Subcutaneous adipose tissue (tissue), 4 donors: ENCODE data around the gene NELFB. TPM values are rescaled to one million over a fixed set of nuclear protein-coding genes. Genes with fewer than 3 reads are reported as not detected.

Experiments used
- CTCF ChIP-seq: fragments of 450-650 bp; IDR thresholded peaks from one replicate; pipeline ENCODE4 v1.5.1; 2016; ENCODE audit warnings: low read depth, mild to moderate bottlenecking, control low read depth, antibody characterized with exemption, moderate library complexity
- total RNA-seq, 4 donors: library from RNA; depleted of rRNA; stranded (reverse); fragments of >200 nt; gene quantifications; one replicate each; pipeline ENCODE4 v1.1.0, GENCODE V29; 2016

Gene NELFB
- total RNA-seq, 4 donors from 2014 or later = 19.4 to 37.0 (median 30.8) TPM

GRCh38 chr9:137251490-137252268, 3.4 kb upstream of the NELFB start:
- TF ChIP-seq CTCF = no peak

- no peak for TF ChIP-seq CTCF
Measured at GRCh38 chr9:137252555-137253506, 2.3 kb upstream of the NELFB start.

GRCh38 chr9:137253717-137254623, 1.2 kb upstream of the NELFB start:
- TF ChIP-seq CTCF = no peak

GRCh38 chr9:137255448-137256114, 454 bp downstream of the NELFB start:
- TF ChIP-seq CTCF = no peak

GRCh38 chr9:137256362-137256761, 1.2 kb downstream of the NELFB start:
- no peak for TF ChIP-seq CTCF

- TF ChIP-seq CTCF = no peak
Measured at GRCh38 chr9:137256856-137257255, 1.7 kb downstream of the NELFB start.
